Measurements from ENCODE around the gene LRRK1. TPM values are rescaled to one million over a fixed set of nuclear protein-coding genes. Genes with fewer than 3 reads are reported as not detected.

Gene LRRK1
- total RNA-seq, 1 donor from 2014 or later = 105 TPM

DNA sequence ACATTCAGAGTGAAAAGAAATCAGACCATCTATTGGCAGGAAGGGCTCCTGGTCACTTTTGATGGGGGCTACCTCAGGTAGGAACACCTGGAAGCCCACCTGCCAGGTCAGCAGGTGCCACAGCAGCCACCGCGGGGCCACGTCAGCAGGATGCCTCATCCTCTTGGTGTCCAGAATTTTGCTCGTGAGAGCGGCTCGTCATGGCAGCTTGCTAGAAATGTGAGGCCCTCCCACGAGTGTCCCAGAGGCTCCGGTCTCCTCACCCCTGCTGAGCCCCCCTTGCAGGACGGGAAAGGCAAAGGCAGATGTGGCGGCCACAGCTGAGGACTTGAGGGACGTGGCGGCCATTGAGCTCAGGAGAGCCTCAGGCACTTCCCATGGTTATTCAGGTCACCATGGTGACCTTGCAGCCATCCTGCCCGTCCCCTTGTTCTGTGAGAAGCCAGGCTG, 129.4 kb downstream of the LRRK1 start:
- Histone ChIP-seq H3K27ac (no peak overlapping the region), H3K27me3 (no peaks in the 10 kb centered on the region), H3K4me3 (no peak overlapping the region), H3K36me3 (peaks cover 29 to 52% of the 10 kb centered on the region in 2 donors), H3K4me1 (no peaks in the 10 kb centered on the region), H3K9me3 (no peaks in the 10 kb centered on the region)
- TF ChIP-seq, protein P1, sequence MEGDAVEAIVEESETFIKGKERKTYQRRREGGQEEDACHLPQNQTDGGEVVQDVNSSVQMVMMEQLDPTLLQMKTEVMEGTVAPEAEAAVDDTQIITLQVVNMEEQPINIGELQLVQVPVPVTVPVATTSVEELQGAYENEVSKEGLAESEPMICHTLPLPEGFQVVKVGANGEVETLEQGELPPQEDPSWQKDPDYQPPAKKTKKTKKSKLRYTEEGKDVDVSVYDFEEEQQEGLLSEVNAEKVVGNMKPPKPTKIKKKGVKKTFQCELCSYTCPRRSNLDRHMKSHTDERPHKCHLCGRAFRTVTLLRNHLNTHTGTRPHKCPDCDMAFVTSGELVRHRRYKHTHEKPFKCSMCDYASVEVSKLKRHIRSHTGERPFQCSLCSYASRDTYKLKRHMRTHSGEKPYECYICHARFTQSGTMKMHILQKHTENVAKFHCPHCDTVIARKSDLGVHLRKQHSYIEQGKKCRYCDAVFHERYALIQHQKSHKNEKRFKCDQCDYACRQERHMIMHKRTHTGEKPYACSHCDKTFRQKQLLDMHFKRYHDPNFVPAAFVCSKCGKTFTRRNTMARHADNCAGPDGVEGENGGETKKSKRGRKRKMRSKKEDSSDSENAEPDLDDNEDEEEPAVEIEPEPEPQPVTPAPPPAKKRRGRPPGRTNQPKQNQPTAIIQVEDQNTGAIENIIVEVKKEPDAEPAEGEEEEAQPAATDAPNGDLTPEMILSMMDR (IDR thresholded peaks at IDR 0.05) = no peak
- DNase-seq (ENCODE audit: low spot score in 2 of 2) = peak in 1 of 2 donors; percentile 49
- intact Hi-C loops (cut with DNase I) = no loop called here

DNA sequence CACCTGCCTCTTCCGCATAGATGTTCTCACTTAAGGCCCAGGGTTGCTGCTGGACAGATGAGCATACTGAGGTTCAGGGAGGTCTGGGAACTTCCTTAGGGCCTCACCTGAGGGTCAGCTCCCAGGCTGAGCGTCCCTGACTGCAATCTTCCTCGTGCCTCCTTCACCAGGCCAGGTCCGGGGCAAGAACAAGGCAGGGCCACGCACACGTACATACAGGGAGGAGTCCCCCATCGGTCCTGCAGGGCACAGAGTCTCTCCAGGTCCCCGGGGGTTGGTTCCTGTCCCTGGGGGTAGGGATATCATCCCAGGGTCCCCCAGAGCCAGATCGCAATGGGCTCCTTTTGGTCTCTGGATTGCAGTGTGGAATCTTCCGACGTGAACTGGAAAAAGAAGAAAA, 130.1 kb downstream of the LRRK1 start:
- DNase-seq (ENCODE audit: low spot score in 2 of 2) = peak in 1 of 2 donors; percentile 52
- intact Hi-C loops (cut with DNase I) = no loop called here
- Histone ChIP-seq H3K27me3 (no peaks in the 10 kb centered on the region), H3K4me3 (no peak overlapping the region), H3K27ac (no peak overlapping the region), H3K36me3 (peaks cover 35 to 53% of the 10 kb centered on the region in 2 donors), H3K4me1 (no peaks in the 10 kb centered on the region), H3K9me3 (no peaks in the 10 kb centered on the region)
- TF ChIP-seq, protein P1 (IDR thresholded peaks at IDR 0.05) = no peak

DNA sequence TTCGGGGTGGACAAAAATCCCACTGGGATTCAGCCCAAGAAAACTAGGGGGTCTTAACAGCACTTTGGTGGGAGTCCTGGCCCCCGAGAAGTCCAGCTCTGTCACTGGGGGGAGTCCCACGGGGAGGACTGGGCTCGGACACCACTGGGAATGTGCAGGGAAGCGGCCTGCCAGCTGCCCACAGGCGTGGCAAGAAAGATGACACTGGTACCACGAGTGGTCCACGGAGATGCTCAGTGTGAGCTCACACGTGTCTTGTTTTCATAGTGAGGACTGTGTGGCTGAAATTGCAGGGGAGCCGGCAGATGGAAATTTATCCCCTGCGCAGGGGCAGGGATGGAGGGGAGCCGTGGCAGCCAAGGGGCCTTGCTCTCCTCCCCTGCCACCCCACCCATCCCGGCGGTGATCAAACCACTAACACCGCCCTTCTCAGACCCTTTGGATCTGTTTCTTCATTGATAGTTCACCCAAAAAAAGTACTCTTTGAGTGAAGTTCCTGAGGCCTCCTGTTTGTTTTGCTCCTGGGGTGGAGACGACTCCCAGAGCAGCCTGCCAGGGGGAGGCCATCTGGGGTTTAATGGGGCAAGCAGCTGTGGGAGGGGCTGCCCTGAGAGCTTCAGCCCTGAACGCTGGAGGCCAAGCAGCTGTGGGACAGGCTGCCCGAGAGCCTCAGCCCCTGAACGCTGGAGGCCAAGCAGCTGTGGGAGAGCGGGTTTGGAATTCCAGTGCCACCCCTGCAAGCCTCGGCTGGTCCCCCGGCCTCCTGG, 130.9 kb downstream of the LRRK1 start:
- TF ChIP-seq, protein P1 (IDR thresholded peaks at IDR 0.05) = no peak
- Histone ChIP-seq H3K27ac (no peak overlapping the region), H3K36me3 (peaks cover 41 to 54% of the 10 kb centered on the region in 2 donors), H3K27me3 (no peaks in the 10 kb centered on the region), H3K4me1 (no peaks in the 10 kb centered on the region), H3K4me3 (no peak overlapping the region), H3K9me3 (no peaks in the 10 kb centered on the region)
- intact Hi-C loops (cut with DNase I) = loop anchor here (10.0 kb wide), 1 partner anchor 65 kb away; no protein-coding TSS in a partner anchor
- peak in 1 of 2 donors; percentile 50 for DNase-seq (ENCODE audit: low spot score in 2 of 2)

- no peak overlapping the region for H3K4me3 ChIP-seq
- DNase-seq (ENCODE audit: low spot score in 2 of 2) = peak in 1 of 2 donors; percentile 53
- no peaks in the 10 kb centered on the region for H3K27me3 ChIP-seq
- no peak overlapping the region for H3K27ac ChIP-seq
- intact Hi-C loops (cut with DNase I) = loop anchor here (10.0 kb wide), 1 partner anchor 64 kb away; no protein-coding TSS in a partner anchor
- no peaks in the 10 kb centered on the region for H3K9me3 ChIP-seq
- peaks cover 41 to 59% of the 10 kb centered on the region in 2 donors for H3K36me3 ChIP-seq
- H3K4me1 ChIP-seq = no peaks in the 10 kb centered on the region
- TF ChIP-seq, protein P1 (IDR thresholded peaks at IDR 0.05) = no peak
Measured at GRCh38 chr15:101050623-101051290, 131.6 kb downstream of the LRRK1 start.

DNA sequence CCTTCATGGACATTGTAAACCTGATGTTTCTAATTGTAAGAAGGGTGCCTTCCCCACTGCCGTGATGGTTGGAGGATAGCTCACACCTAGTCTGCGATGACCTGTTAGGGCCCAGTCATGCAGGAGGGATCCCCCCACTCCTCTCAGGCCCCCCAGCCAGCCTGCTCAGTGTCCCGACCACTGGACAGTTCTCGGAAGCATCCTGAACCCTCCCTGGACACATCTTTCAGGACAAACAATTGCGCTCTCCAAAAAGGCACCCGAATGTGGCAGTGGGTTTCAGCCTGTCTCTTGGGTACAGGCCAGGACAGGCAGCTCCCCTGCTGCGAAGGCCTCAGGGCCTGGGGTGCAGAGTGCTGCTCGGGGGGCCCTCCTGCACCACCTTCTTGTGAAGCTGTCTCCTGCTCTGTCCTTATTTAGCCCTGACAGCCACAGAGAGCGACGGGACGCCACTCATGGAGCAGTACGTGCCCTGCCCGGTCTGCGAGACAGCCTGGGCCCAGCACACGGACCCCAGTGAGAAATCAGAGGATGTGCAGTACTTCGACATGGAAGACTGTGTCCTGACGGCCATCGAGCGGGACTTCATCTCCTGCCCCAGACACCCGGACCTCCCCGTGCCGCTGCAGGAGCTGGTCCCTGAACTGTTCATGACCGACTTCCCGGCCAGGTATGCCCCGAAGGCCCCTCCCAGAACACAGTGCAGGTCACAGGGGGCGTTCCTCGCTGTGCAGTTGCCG, 132.3 kb downstream of the LRRK1 start:
- TF ChIP-seq, protein P1 (IDR thresholded peaks at IDR 0.05) = no peak
- intact Hi-C loops (cut with DNase I) = loop anchor here (10.0 kb wide), 1 partner anchor 63 kb away; no protein-coding TSS in a partner anchor

More for the DNA sequence above, 132.3 kb downstream of the LRRK1 start:
- Histone ChIP-seq H3K9me3 (no peaks in the 10 kb centered on the region), H3K27me3 (no peaks in the 10 kb centered on the region), H3K4me3 (no peak overlapping the region), H3K27ac (no peak overlapping the region), H3K36me3 (peaks cover 42 to 59% of the 10 kb centered on the region in 2 donors), H3K4me1 (no peaks in the 10 kb centered on the region)
- DNase-seq (ENCODE audit: low spot score in 2 of 2) = peak in 1 of 2 donors; percentile 60
